Fibroblast of lung (primary cell): ENCODE measurements around the gene VWA8. TPM values are rescaled to one million over a fixed set of nuclear protein-coding genes. Genes with fewer than 3 reads are reported as not detected.
"Not testable (repeated sequence)": the region's sequence is repeated elsewhere in the genome, so short reads cannot be mapped to it uniquely, and the experiment has no call there.

Experiments used
- DNase-seq, 2 donors: peaks; one replicate each; pipeline versions ENCODE4 v3.0.0 to v3.0.0-alpha.2; 2010; ENCODE audit warnings: low read depth in 2 of 2
- H2AFZ ChIP-seq: 2 replicates; pipeline ENCODE4 v1.5.1; 2012; ENCODE audit warnings: low read length, control low read depth, inconsistent platforms
- H3K27ac ChIP-seq: 2 replicates; pipeline ENCODE4 v1.5.1; 2011; ENCODE audit warnings: low read length, control low read depth; ENCODE audit not compliant: insufficient read depth
- H3K27me3 ChIP-seq: 2 replicates; pipeline ENCODE4 v1.5.1; 2011; ENCODE audit warnings: mild to moderate bottlenecking, low read length; ENCODE audit not compliant: control insufficient read depth, insufficient read depth
- H3K36me3 ChIP-seq: 2 replicates; pipeline ENCODE4 v1.5.1; 2011; ENCODE audit warnings: low read length; ENCODE audit not compliant: control insufficient read depth, insufficient read depth
- H3K4me1 ChIP-seq: 2 replicates; pipeline ENCODE4 v1.5.1; 2011; ENCODE audit warnings: low read length; ENCODE audit not compliant: control insufficient read depth, insufficient read depth; ENCODE audit errors: extremely low read depth
- H3K4me2 ChIP-seq: 2 replicates; pipeline ENCODE4 v1.5.1; 2011; ENCODE audit warnings: low read length, control low read depth; ENCODE audit not compliant: insufficient read depth; ENCODE audit errors: extremely low read depth
- H3K4me3 ChIP-seq, 4 experiments: fragments of 200-600 bp in 1 of 4; sonication (generic) in 1 of 4; replicated peaks in 1 of 4; 2 replicates each; pipeline ENCODE4 v1.5.1; 2011 to 2016; ENCODE audit warnings: low read length in 4 of 4, low read depth in 3 of 4, mild to moderate bottlenecking in 3 of 4, control low read depth in 2 of 4, inconsistent platforms in 1 of 4, mixed read lengths in 1 of 4; ENCODE audit not compliant: insufficient read depth in 1 of 4; ENCODE audit errors: control extremely low read depth in 1 of 4
- H3K79me2 ChIP-seq: 2 replicates; pipeline ENCODE4 v1.5.1; 2012; ENCODE audit warnings: mild to moderate bottlenecking, low read length, inconsistent platforms; ENCODE audit not compliant: control insufficient read depth, insufficient read depth
- H3K9ac ChIP-seq: 2 replicates; pipeline ENCODE4 v1.5.1; 2011; ENCODE audit warnings: mild to moderate bottlenecking, low read length, control low read depth; ENCODE audit not compliant: insufficient read depth
- H3K9me3 ChIP-seq: 2 replicates; pipeline ENCODE4 v1.5.1; 2012; ENCODE audit warnings: low read depth, low read length; ENCODE audit not compliant: control insufficient read depth, insufficient read depth
- H4K20me1 ChIP-seq: 2 replicates; pipeline ENCODE4 v1.5.1; 2011; ENCODE audit warnings: low read length; ENCODE audit not compliant: control insufficient read depth, insufficient read depth; ENCODE audit errors: extremely low read depth
- CTCF ChIP-seq, 2 donors: IDR thresholded peaks in 1 of 2; conservative IDR thresholded peaks in 1 of 2; 1 replicate in 1 of 2; 2 replicates in 1 of 2; pipeline ENCODE4 v1.5.1; 2011 to 2012; ENCODE audit warnings: low read length in 2 of 2, control low read depth in 1 of 2, inconsistent platforms in 1 of 2, low read depth in 1 of 2, mild to moderate bottlenecking in 1 of 2
- EZH2 ChIP-seq: IDR thresholded peaks from 2 replicates; pipeline ENCODE4 v1.5.1; 2012; ENCODE audit warnings: low read length, control low read depth, mild to moderate bottlenecking; ENCODE audit errors: missing control alignments
- polyA plus RNA-seq, 2 donors: library from polyadenylated mRNA; depleted of rRNA in 1 of 2; stranded (reverse) in 1 of 2; unstranded in 1 of 2; fragments of >200 nt; gene quantifications; 2 replicates each; pipeline ENCODE4 v1.2.1, GENCODE V29; 2011 to 2012; ENCODE audit warnings: missing spikeins in 1 of 2
- total RNA-seq: library from RNA; depleted of rRNA; stranded (reverse); fragments of >200 nt; gene quantifications from 2 replicates; pipeline ENCODE4 v1.2.1, GENCODE V29; 2014

VWA8 gene
- total and polyA plus RNA-seq, 2 donors (not counting 1 experiment from before 2014, with no cell fraction given), result 12.6 to 29.9 TPM

DNA sequence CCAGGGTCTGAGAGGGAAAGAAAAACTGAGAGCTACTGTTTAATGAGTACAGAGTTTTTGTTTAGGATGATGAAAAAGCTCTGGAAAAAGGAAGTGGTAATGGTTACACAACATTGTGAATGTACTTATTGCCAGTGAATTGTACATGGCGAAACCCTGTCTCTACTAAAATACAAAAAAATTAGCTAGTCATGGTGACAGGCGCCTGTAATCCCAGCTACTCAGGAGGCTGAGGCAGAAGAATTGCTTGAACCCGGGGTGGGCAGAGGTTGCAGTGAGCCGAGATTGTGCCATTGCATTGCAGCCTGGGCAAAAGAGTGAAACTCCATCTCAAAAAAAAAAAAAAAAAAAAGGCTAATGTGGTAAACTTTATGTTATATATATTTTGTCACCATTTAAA is 96.3 kb downstream of the VWA8 start:
- no peak overlapping the region for H3K9ac ChIP-seq
- no peaks in the 10 kb centered on the region for H3K79me2 ChIP-seq
- no peaks in the 10 kb centered on the region for H3K4me1 ChIP-seq
- H3K9me3 ChIP-seq, result no peaks in the 10 kb centered on the region
- no peak overlapping the region for H3K4me2 ChIP-seq
- peak in 1 of 2 donors; percentile 24 for DNase-seq
- no peak overlapping the region for H3K4me3 ChIP-seq
- no peak overlapping the region for H2AFZ ChIP-seq
- H3K27ac ChIP-seq, result no peak overlapping the region
- H3K27me3 ChIP-seq, result no peaks in the 10 kb centered on the region
- H4K20me1 ChIP-seq, result no peaks in the 10 kb centered on the region
- TF ChIP-seq EZH2 (no peak), CTCF (conservative IDR thresholded peaks at IDR 0.05 in 1 of 2, IDR thresholded peaks at IDR 0.05 in 1 of 2; ENCODE audit: low read depth in 1 of 2, low read length in 2 of 2) (no peak)
- H3K36me3 ChIP-seq, result no peaks in the 10 kb centered on the region

DNA sequence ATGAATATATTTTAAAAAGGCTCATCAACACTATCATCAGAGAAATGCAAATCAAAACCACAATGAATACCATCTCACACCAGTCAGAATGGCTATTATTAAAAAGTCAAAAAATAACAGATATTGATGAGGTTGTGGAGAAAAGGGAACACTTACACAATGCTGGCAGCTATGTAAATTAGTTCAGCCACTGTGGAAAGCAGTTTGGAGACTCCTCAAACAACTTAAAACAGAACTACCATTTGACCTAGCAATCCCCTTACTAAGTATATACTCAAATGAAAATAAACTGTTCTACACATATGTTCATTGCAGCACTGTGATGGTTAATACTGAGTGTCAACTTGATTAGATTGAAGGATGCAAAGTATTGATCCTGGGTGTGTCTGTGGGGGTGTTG is 98.2 kb downstream of the VWA8 start:
- H3K79me2 ChIP-seq, H3K27me3 ChIP-seq, H3K9ac ChIP-seq, H3K4me2 ChIP-seq, H4K20me1 ChIP-seq, H2AFZ ChIP-seq, H3K4me3 ChIP-seq, DNase-seq, H3K9me3 ChIP-seq, H3K4me1 ChIP-seq, H3K27ac ChIP-seq, H3K36me3 ChIP-seq: not testable (repeated sequence)

DNA sequence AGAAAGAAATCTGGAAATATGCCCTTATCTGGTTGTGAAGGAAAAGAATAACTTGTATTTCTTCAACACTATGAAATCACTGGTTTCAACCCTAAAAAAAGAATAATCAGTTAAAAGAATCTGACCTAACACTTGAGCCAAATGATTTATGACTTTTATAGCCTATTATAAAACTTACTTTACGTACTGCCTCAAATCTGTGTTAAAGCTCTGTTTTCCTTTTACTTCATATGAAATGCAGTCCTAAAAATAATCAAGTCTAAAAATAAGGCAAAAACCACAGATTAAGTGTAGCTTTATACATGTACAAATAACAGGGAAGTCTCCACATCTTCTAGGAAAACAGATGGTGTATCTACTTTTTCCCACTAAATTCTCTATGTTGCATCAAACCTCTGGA is 101.3 kb downstream of the VWA8 start:
- no peak for DNase-seq
- Histone ChIP-seq H3K4me1 (no peaks in the 10 kb centered on the region), H3K27me3 (no peaks in the 10 kb centered on the region), H3K9ac (no peak overlapping the region), H3K4me3 (no peak overlapping the region), H3K27ac (no peak overlapping the region), H3K36me3 (no peaks in the 10 kb centered on the region), H3K9me3 (no peaks in the 10 kb centered on the region), H3K4me2 (no peak overlapping the region), H4K20me1 (no peaks in the 10 kb centered on the region), H2AFZ (no peak overlapping the region), H3K79me2 (no peaks in the 10 kb centered on the region)
- no peak for TF ChIP-seq EZH2
- TF ChIP-seq CTCF (conservative IDR thresholded peaks at IDR 0.05 in 1 of 2, IDR thresholded peaks at IDR 0.05 in 1 of 2; ENCODE audit: low read depth in 1 of 2, low read length in 2 of 2), result no peak

GRCh38 chr13:41858780-41859179 is 102.1 kb downstream of the VWA8 start:
- no peak overlapping the region for H3K9ac ChIP-seq
- no peaks in the 10 kb centered on the region for H3K36me3 ChIP-seq
- no peak for DNase-seq
- TF ChIP-seq EZH2 (no peak), CTCF (conservative IDR thresholded peaks at IDR 0.05 in 1 of 2, IDR thresholded peaks at IDR 0.05 in 1 of 2; ENCODE audit: low read depth in 1 of 2, low read length in 2 of 2) (no peak)
- no peak overlapping the region for H3K27ac ChIP-seq
- no peaks in the 10 kb centered on the region for H4K20me1 ChIP-seq
- no peaks in the 10 kb centered on the region for H3K79me2 ChIP-seq
- H3K27me3 ChIP-seq, result no peaks in the 10 kb centered on the region
- H2AFZ ChIP-seq, result no peak overlapping the region
- H3K4me2 ChIP-seq, result no peak overlapping the region
- no peaks in the 10 kb centered on the region for H3K9me3 ChIP-seq
- H3K4me3 ChIP-seq, result no peak overlapping the region
- no peaks in the 10 kb centered on the region for H3K4me1 ChIP-seq
